MG63 (cell line): ENCODE measurements around the gene ATF7. TPM values are rescaled to one million over a fixed set of nuclear protein-coding genes. Genes with fewer than 3 reads are reported as not detected.
A peak's percentile ranks its signal among the peaks of the same experiment; 100 is the strongest.
"Not testable (repeated sequence)": the region's sequence is repeated elsewhere in the genome, so short reads cannot be mapped to it uniquely, and the experiment has no call there.

Experiments used
- DNase-seq: peaks from one replicate; pipeline ENCODE4 v3.0.0-alpha.2; 2020
- H3K27me3 ChIP-seq: fragments of 250-450 bp; sonication (Bioruptor Pico); 2 replicates; pipeline ENCODE4 v1.5.1; 2020; ENCODE audit warnings: mild to moderate bottlenecking, moderate library complexity
- H3K36me3 ChIP-seq: fragments of 250-450 bp; sonication (Bioruptor Pico); 2 replicates; pipeline ENCODE4 v1.5.1; 2020; ENCODE audit warnings: mild to moderate bottlenecking, moderate library complexity
- H3K4me3 ChIP-seq: fragments of 250-450 bp; sonication (Bioruptor Pico); 2 replicates; pipeline ENCODE4 v1.5.1; 2020; ENCODE audit warnings: mild to moderate bottlenecking, moderate library complexity
- H3K9me3 ChIP-seq: fragments of 250-450 bp; sonication (Bioruptor Pico); 2 replicates; pipeline ENCODE4 v1.5.1; 2020; ENCODE audit warnings: mild to moderate bottlenecking, moderate library complexity
- total RNA-seq: library from RNA; depleted of rRNA; stranded (reverse); fragments of >200 nt; shearing (Covaris generic); gene quantifications from 2 replicates; pipeline ENCODE4 v1.2.3, GENCODE V29; 2014; ENCODE audit warnings: low replicate concordance

ATF7 gene
- total RNA-seq, 1 experiment from 2014 or later = 5.7 TPM

- no peaks in the 10 kb centered on the region; the same call in none of the 2 replicates for H3K36me3 ChIP-seq
- no peak overlapping the region for H3K4me3 ChIP-seq
- no peaks in the 10 kb centered on the region for H3K27me3 ChIP-seq
- no peak for DNase-seq
- no peaks in the 10 kb centered on the region for H3K9me3 ChIP-seq
Measured at GRCh38 chr12:53590652-53591051, 35.5 kb downstream of the ATF7 start.

GRCh38 chr12:53589915-53590314 lies 36.3 kb downstream of the ATF7 start:
- no peak for DNase-seq
- Histone ChIP-seq H3K9me3 (no peaks in the 10 kb centered on the region), H3K36me3 (no peaks in the 10 kb centered on the region; the same call in none of the 2 replicates), H3K27me3 (no peaks in the 10 kb centered on the region), H3K4me3 (no peak overlapping the region)

- Histone ChIP-seq H3K4me3 (no peak overlapping the region), H3K9me3 (no peaks in the 10 kb centered on the region), H3K27me3 (no peaks in the 10 kb centered on the region), H3K36me3 (peaks cover 3% of the 10 kb centered on the region)
- no peak for DNase-seq
Measured at GRCh38 chr12:53589423-53589822, 36.8 kb downstream of the ATF7 start.

GRCh38 chr12:53588123-53588522 lies 38.1 kb downstream of the ATF7 start:
- Histone ChIP-seq H3K4me3 (no peak overlapping the region), H3K9me3 (no peaks in the 10 kb centered on the region), H3K36me3 (peaks cover 5% of the 10 kb centered on the region), H3K27me3 (no peaks in the 10 kb centered on the region)
- DNase-seq = no peak

- DNase-seq = no peak
- Histone ChIP-seq H3K4me3 (no peak overlapping the region), H3K27me3 (no peaks in the 10 kb centered on the region), H3K36me3 (peaks cover 5% of the 10 kb centered on the region), H3K9me3 (no peaks in the 10 kb centered on the region)
Measured at GRCh38 chr12:53586745-53587144, 39.4 kb downstream of the ATF7 start.

DNA sequence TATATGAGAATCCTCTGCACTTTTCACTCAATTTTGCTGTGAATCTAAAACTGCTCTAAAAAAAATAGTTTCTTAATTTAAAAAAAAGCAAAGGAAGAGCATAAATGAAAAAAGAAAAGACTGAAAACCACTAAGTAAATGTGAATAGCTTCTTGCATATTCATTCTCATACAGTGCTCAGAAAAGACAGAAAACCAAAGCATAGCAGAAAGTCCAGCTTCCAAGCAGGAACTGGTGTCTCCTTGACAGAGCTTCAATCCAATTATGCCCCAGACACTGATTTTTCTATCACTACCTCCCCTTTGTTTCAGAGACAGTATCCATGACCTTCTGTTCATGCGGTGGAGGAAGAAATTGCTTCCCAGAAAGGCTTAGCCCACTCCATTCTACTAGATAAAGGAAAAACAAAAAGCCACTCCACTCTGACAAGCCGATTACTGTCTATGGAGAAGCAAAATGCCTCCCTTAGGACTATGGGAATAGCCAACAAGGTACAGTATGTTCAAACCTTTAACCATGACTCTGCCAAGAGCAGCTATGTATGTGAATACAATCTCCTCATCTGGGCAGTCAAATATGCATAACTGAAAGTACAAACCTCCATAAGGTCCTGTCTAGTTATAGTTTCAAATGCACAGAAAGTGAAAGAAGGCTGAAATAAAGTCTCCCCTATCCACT lies 40.6 kb downstream of the ATF7 start:
- no peak for DNase-seq
- Histone ChIP-seq H3K9me3 (no peaks in the 10 kb centered on the region), H3K4me3 (no peak overlapping the region), H3K27me3 (no peaks in the 10 kb centered on the region), H3K36me3 (peaks cover 5% of the 10 kb centered on the region)

DNA sequence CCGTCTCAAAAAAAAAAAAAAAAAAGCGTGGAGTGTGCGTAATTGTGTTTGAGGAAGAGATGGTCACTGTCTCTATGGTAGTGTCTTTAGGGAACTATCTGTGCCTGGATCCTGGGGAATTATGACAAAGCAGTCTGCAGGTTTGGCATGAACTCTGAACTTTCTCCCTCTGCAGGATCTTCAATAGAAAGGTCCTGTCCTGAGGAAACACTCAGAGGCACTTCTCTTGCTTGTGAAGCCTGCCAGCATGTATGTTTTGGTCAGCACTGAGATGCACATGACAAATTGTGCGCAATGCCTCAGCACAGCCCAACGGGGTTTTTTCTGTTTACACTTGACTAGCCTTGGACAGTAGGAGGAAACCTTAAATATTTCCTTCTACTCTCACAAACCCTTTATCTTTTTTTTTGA lies 46.6 kb downstream of the ATF7 start:
- H3K9me3 ChIP-seq = no peaks in the 10 kb centered on the region
- no peak overlapping the region for H3K4me3 ChIP-seq
- no peaks in the 10 kb centered on the region for H3K27me3 ChIP-seq
- H3K36me3 ChIP-seq = peaks cover 3% of the 10 kb centered on the region
- no peak for DNase-seq

- no peaks in the 10 kb centered on the region for H3K27me3 ChIP-seq
- DNase-seq = no peak
- H3K9me3 ChIP-seq = no peaks in the 10 kb centered on the region
- no peak overlapping the region for H3K4me3 ChIP-seq
- no peaks in the 10 kb centered on the region; the same call in none of the 2 replicates for H3K36me3 ChIP-seq
Measured at GRCh38 chr12:53578783-53579182, 47.4 kb downstream of the ATF7 start.

DNA sequence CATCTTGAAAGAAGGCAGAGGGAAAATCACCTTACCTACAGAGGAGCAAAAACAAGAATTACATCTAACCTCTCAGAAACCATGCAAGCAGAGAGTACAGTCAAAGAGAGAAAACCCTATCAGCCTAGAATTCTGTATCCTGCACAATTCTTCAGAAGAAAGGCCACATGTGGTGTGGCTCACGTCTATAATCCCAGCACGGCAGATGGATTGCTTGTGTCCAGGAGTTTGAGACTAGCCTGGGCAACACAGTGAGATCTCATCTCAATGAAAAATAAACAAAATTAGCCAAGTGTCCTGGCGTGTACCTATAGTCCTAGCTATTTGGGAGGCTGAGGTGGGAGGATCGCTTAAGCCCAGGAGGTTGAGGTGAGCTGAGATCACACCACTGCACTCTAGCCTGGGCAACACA lies 48.2 kb downstream of the ATF7 start:
- no peaks in the 10 kb centered on the region for H3K9me3 ChIP-seq
- DNase-seq = no peak
- H3K36me3 ChIP-seq = no peaks in the 10 kb centered on the region; the same call in none of the 2 replicates
- no peak overlapping the region for H3K4me3 ChIP-seq
- H3K27me3 ChIP-seq = no peaks in the 10 kb centered on the region

DNA sequence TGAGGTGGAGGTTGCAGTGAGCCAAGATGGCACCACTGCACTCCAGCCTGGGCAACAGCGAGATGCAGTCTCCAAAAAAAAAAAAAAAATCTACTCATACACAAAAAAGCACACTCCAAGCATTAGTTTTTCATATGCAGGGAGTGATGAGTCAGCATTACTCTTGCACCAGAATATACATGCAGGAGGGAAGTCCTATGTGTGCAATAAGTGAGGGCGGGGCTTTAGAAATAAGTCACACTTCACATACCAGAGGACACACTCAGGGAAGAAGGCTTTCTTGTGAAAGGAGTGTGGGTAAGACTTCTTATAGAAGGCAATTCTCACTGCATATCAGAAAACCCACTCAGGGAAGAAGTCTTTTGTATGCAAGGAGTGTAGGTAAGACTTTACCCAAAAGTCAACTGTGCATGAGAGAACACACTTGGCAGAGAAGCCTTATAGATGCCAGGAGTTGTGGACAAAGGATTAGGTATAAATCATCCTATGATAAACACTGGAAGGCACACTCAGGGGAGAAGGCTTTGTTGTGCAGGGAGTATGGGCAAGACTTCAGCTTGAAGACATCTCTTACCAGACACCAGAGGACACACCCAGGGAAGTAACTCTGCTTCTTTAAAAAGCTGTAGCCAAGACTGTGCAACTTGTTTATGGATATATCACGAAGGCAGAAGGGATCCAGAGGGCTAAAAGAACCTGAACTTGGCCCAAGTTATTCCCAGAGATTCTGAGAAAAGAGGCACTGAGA lies 50.5 kb downstream of the ATF7 start:
- peak; percentile 53 for DNase-seq
- H3K36me3 ChIP-seq = peaks cover 12% of the 10 kb centered on the region
- no peaks in the 10 kb centered on the region for H3K9me3 ChIP-seq
- no peaks in the 10 kb centered on the region for H3K27me3 ChIP-seq
- no peak overlapping the region for H3K4me3 ChIP-seq

DNA sequence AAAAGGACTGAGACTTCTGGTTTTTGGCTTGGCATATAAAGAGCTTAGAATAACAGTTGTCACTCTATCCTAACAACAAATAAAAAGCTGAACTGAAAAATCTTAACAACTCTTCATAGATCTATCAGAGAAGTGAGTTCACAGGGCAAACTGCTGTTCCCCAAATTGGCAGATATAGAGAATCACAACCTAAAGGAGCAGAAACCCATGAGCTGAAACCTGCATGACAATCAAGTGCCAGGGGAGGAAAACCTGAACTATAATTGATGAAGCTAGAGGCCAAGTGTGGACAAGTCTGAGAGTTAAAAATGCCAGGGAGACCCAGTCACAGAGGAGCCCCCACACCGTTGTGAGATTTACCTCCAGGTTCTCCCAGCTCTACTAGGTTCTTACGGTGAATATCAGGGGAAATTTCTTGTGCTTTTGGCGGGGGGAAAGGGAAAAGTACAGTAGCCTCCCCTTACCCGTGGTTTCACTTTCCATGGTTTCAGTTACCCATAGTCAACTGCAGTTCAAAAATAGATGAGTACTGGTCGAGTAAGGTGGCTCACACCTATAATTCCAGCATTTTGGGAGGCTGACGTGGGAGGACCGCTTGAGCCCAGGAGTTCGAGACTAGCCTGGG lies 53.9 kb downstream of the ATF7 start:
- H3K36me3 ChIP-seq = peaks cover 12% of the 10 kb centered on the region; the same call in 1 of the 2 replicates

DNA sequence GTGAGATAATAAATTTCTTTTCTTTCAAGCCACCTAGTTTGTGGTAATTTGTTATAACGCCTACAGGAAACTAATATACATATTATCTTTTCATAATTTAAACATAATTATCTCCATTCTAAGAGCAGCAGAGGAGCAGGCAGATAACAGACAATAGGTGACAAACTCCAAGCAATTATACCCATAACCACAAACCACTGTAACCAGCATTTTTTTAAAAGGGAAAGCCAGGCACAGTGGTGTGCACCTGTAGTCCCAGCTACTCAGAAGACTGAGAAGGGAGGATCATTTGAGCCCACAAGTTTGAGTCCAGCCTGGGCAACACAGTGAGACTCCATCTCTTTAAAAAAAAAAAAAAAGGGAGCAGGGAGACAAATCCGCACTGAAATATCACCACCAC lies 54.9 kb downstream of the ATF7 start:
- Histone ChIP-seq H3K36me3 (peaks cover 12% of the 10 kb centered on the region; the same call in 1 of the 2 replicates), H3K9me3 (no peaks in the 10 kb centered on the region), H3K27me3 (no peaks in the 10 kb centered on the region), H3K4me3 (no peak overlapping the region)
- DNase-seq = no peak

More for the DNA sequence above, 53.9 kb downstream of the ATF7 start:
- Histone ChIP-seq H3K9me3 (no peaks in the 10 kb centered on the region), H3K4me3 (no peak overlapping the region), H3K27me3 (no peaks in the 10 kb centered on the region)
- no peak for DNase-seq

DNA sequence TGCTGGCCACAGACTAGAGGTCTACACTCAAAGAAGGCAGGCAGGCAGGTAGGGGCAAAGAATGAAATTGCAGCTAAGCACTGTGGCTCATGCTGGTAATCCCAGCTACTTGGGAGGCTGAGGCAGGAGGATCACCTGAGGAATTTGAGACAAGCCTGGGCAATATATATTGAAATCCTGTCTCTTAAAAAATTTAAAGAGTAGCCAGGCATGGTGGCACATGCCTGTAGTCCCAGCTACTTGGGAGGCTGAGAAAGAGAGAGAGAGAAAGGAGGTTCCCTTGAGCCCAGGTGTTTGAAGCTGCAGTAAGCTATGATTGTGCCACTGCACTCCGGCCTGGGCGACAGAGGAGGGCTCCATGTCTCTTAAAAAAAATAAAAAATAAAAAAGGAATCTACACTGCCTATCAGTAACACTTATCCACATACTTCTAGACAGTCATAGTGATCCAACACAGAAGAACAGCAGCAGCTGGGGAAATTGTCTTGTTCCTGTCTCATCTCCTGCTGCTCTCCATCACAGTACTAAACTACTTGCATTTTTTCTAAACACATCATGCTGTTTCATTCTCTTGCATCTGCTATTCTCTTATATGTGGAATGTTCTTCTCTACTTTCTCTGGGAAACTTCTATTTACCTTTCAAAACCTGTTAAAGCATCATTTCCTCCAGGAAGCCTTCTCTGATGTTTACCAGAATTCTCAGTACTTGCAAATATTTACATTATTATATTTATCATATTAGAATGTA lies 57.2 kb downstream of the ATF7 start:
- Histone ChIP-seq H3K9me3 (no peaks in the 10 kb centered on the region), H3K36me3 (peaks cover 12% of the 10 kb centered on the region; the same call in 1 of the 2 replicates), H3K27me3 (no peaks in the 10 kb centered on the region), H3K4me3 (no peak overlapping the region)
- DNase-seq = no peak

- DNase-seq = no peak
- Histone ChIP-seq H3K9me3 (no peaks in the 10 kb centered on the region), H3K27me3 (no peaks in the 10 kb centered on the region), H3K4me3 (no peak overlapping the region), H3K36me3 (peaks cover 12% of the 10 kb centered on the region; the same call in 1 of the 2 replicates)
Measured at GRCh38 chr12:53567961-53568808, 58.0 kb downstream of the ATF7 start.

GRCh38 chr12:53565376-53565775 lies 60.8 kb downstream of the ATF7 start:
- not testable (repeated sequence) for H3K27me3 ChIP-seq, H3K4me3 ChIP-seq

GRCh38 chr12:53564941-53565340 lies 61.2 kb downstream of the ATF7 start:
- no peak for DNase-seq
- Histone ChIP-seq H3K36me3 (no peaks in the 10 kb centered on the region; the same call in none of the 2 replicates), H3K4me3 (no peak overlapping the region), H3K27me3 (no peaks in the 10 kb centered on the region), H3K9me3 (no peaks in the 10 kb centered on the region)

More at GRCh38 chr12:53565376-53565775, 60.8 kb downstream of the ATF7 start:
- DNase-seq, H3K36me3 ChIP-seq, H3K9me3 ChIP-seq: not testable (repeated sequence)
